ENCODE data around the gene ARMS2.

- TF ChIP-seq REST (IDR thresholded peaks at IDR 0.05; ENCODE audit: insufficient read depth in 1 of 2, low read depth in 2 of 2, low read length in 2 of 2), result no peak
- TF ChIP-seq TAF1 (IDR thresholded peaks at IDR 0.05; ENCODE audit: borderline replicate concordance, insufficient read depth, low read length), result no peak
These were observed 4.0 kb upstream of the ARMS2 start for GRCh38 chr10:122450353-122450990.

Data from PFSK-1 (cell line).